ENCODE measurements around the gene HYLS1.

GRCh38 chr11:125933030-125933813 is 45.8 kb downstream of the HYLS1 start:
- TF ChIP-seq CTCF (IDR thresholded peaks at IDR 0.05; ENCODE audit: low read length) (no peak), EZH2 (IDR thresholded peaks at IDR 0.05; ENCODE audit: borderline replicate concordance, low read length) (no peak)

Data from OCI-LY1 (cell line).